WERI-Rb-1 (cell line): ENCODE results near the gene FLT4.

Experiments used
- DNase-seq: peaks from one replicate; pipeline ENCODE4 v3.0.0-alpha.2; 2020
- H3K27ac ChIP-seq: fragments of 250-450 bp; sonication (Bioruptor Pico); 2 replicates; pipeline ENCODE4 v1.5.1; 2020; ENCODE audit warnings: mild to moderate bottlenecking, moderate library complexity
- H3K27me3 ChIP-seq: fragments of 250-450 bp; sonication (Bioruptor Pico); 2 replicates; pipeline ENCODE4 v1.5.1; 2021; ENCODE audit warnings: mild to moderate bottlenecking, low read depth, moderate library complexity; ENCODE audit not compliant: insufficient read depth, severe bottlenecking
- H3K36me3 ChIP-seq: fragments of 250-450 bp; sonication (Bioruptor Pico); 2 replicates; pipeline ENCODE4 v1.5.1; 2020; ENCODE audit warnings: mild to moderate bottlenecking, moderate library complexity
- H3K4me3 ChIP-seq: 2 replicates; pipeline ENCODE4 v1.5.1; 2011; ENCODE audit warnings: low read depth, mild to moderate bottlenecking, control low read depth, low read length
- H3K9me3 ChIP-seq: fragments of 250-450 bp; sonication (Bioruptor Pico); 2 replicates; pipeline ENCODE4 v1.5.1; 2021; ENCODE audit warnings: mild to moderate bottlenecking, moderate library complexity; ENCODE audit not compliant: severe bottlenecking
- CTCF ChIP-seq: IDR thresholded peaks from 2 replicates; pipeline ENCODE4 v1.5.1; 2011; ENCODE audit warnings: low read depth, mild to moderate bottlenecking, control low read depth, inconsistent platforms, low read length

Gene FLT4

GRCh38 chr5:180631549-180632383, 17.6 kb downstream of the FLT4 start:
- no peaks in the 10 kb centered on the region for H3K9me3 ChIP-seq
- no peak for TF ChIP-seq CTCF
- no peak overlapping the region for H3K4me3 ChIP-seq
- no peak overlapping the region for H3K27ac ChIP-seq
- no peaks in the 10 kb centered on the region for H3K36me3 ChIP-seq
- no peak for DNase-seq
- H3K27me3 ChIP-seq: no peaks in the 10 kb centered on the region

- H3K27ac ChIP-seq: no peak overlapping the region
- H3K9me3 ChIP-seq: no peaks in the 10 kb centered on the region
- no peak for DNase-seq
- no peaks in the 10 kb centered on the region for H3K36me3 ChIP-seq
- TF ChIP-seq CTCF: no peak
- no peak overlapping the region for H3K4me3 ChIP-seq
- H3K27me3 ChIP-seq: no peaks in the 10 kb centered on the region
These were observed 19.0 kb downstream of the FLT4 start for GRCh38 chr5:180630426-180630825.

- TF ChIP-seq CTCF: no peak
- Histone ChIP-seq H3K27me3 (no peaks in the 10 kb centered on the region), H3K9me3 (no peaks in the 10 kb centered on the region), H3K27ac (no peak overlapping the region), H3K36me3 (no peaks in the 10 kb centered on the region), H3K4me3 (no peak overlapping the region)
- no peak for DNase-seq
These were observed 19.5 kb downstream of the FLT4 start for GRCh38 chr5:180629831-180630382.

GRCh38 chr5:180628827-180629750, 20.3 kb downstream of the FLT4 start:
- Histone ChIP-seq H3K27ac (no peak overlapping the region), H3K9me3 (no peaks in the 10 kb centered on the region), H3K36me3 (no peaks in the 10 kb centered on the region), H3K27me3 (no peaks in the 10 kb centered on the region), H3K4me3 (no peak overlapping the region)
- no peak for TF ChIP-seq CTCF
- no peak for DNase-seq

- Histone ChIP-seq H3K27ac (no peak overlapping the region), H3K9me3 (no peaks in the 10 kb centered on the region), H3K27me3 (no peaks in the 10 kb centered on the region), H3K4me3 (no peak overlapping the region), H3K36me3 (no peaks in the 10 kb centered on the region)
- no peak for TF ChIP-seq CTCF
- DNase-seq: no peak
These were observed 21.2 kb downstream of the FLT4 start for GRCh38 chr5:180628211-180628610.
